ENCODE data around the gene ANOS1.

The ANOS1 gene

DNA sequence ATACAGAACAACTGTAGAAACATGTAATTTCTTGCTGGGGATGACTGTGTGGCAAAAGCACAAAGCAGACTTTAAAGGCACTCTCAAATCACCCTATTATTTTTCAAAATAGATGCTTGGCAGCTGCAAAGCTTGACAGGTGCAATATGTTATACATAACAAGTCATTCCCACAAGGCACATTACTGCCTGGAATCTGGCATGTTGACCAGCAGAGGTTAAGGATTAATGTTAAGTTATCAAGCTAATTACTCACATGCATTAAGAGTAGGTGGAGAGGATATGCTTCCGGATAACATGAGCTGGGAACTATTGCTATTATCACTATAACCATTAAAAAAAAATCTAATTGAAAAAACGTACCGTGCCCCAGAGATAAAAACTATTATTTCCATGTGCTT lies 17.8 kb downstream of the ANOS1 start:
- Histone ChIP-seq H3K36me3 (ENCODE audit: control insufficient read depth in 4 of 4, insufficient read depth in 4 of 4, low read length in 3 of 4) (no peaks in the 10 kb centered on the region), H3K9me3 (ENCODE audit: control extremely low read depth in 1 of 5, control insufficient read depth in 4 of 5, insufficient read depth in 2 of 5, low read depth in 1 of 5, low read length in 4 of 5) (no peaks in the 10 kb centered on the region), H3K27me3 (replicated peaks in 2 of 5; ENCODE audit: control insufficient read depth in 4 of 5, insufficient read depth in 5 of 5, low read length in 4 of 5) (no peaks in the 10 kb centered on the region), H3K4me1 (ENCODE audit: control extremely low read depth in 1 of 4, control insufficient read depth in 4 of 4, insufficient read depth in 4 of 4, low read length in 3 of 4) (no peaks in the 10 kb centered on the region), H3K27ac (ENCODE audit: insufficient read depth in 1 of 2, low read depth in 1 of 2, low read length in 2 of 2, poor library complexity in 1 of 2, severe bottlenecking in 2 of 2) (no peak overlapping the region), H3K4me3 (ENCODE audit: control insufficient read depth in 1 of 7, extremely low read depth in 1 of 7, insufficient read depth in 4 of 7, low read depth in 2 of 7, low read length in 6 of 7) (no peak overlapping the region)
- CTCF ChIA-PET, result interaction anchor here (1.5 kb wide), 1 partner anchor 10 kb away, joined by 3 read pairs; no protein-coding TSS in a partner anchor
- POLR2A ChIA-PET, result no interaction called here
- WGBS (ENCODE audit: insufficient coverage), result no CpG with 5 or more reads among the region's 3 CpGs
- no peak for DNase-seq

DNA sequence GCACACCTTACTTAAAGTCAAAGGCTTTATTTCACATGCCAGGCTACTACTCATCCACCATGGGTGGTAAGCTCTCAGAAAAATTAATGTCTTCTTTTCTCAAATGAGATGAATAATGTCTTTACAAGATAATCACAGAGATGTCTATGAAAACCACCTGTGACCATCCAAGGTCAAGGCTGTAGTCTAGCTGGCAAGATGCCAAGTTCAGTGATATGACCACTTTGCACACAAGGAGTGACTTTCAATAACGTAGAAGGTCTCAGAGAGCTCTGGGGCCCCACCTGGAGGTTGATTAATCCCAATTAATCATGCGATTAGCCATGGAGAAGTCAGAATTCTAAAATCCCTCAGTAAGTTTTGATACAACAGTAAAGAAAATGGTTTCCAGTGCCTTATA lies 20.5 kb downstream of the ANOS1 start:
- CTCF ChIA-PET, result no interaction called here
- no peak for DNase-seq
- WGBS (ENCODE audit: insufficient coverage), result 83% methylated on average over 2 of the region's 2 CpGs

DNA sequence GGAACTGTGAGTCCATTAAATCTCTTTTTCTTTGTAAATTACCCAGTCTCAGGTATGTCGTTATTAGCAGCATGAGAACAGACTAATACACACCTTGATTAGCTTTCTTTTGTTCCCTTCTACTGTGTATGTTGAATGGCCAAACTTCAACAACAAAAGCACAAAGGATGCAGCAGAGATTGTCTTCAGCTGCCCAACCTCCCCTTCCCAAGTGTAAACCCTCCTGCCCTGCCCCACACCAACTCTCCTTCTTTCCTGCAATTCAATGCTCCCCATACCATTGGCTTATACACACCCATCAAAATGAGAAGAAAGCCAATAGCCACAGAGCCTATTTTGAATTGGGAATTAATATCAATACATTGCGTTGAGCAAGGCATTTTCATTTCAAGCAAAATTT lies 27.8 kb downstream of the ANOS1 start:
- Histone ChIP-seq H3K4me3 (ENCODE audit: control insufficient read depth in 1 of 7, extremely low read depth in 1 of 7, insufficient read depth in 4 of 7, low read depth in 2 of 7, low read length in 6 of 7) (no peak overlapping the region), H3K9me3 (ENCODE audit: control extremely low read depth in 1 of 5, control insufficient read depth in 4 of 5, insufficient read depth in 2 of 5, low read depth in 1 of 5, low read length in 4 of 5) (no peaks in the 10 kb centered on the region), H3K27me3 (replicated peaks in 2 of 5; ENCODE audit: control insufficient read depth in 4 of 5, insufficient read depth in 5 of 5, low read length in 4 of 5) (no peaks in the 10 kb centered on the region), H3K4me1 (ENCODE audit: control extremely low read depth in 1 of 4, control insufficient read depth in 4 of 4, insufficient read depth in 4 of 4, low read length in 3 of 4) (no peaks in the 10 kb centered on the region), H3K27ac (ENCODE audit: insufficient read depth in 1 of 2, low read depth in 1 of 2, low read length in 2 of 2, poor library complexity in 1 of 2, severe bottlenecking in 2 of 2) (no peak overlapping the region), H3K36me3 (ENCODE audit: control insufficient read depth in 4 of 4, insufficient read depth in 4 of 4, low read length in 3 of 4) (no peaks in the 10 kb centered on the region)
- ChIA-PET POLR2A (no interaction called here), CTCF (no interaction called here)
- no CpG with 5 or more reads among the region's 2 CpGs for WGBS (ENCODE audit: insufficient coverage)
- DNase-seq, result no peak

More for the DNA sequence above, 20.5 kb downstream of the ANOS1 start:
- Histone ChIP-seq H3K4me3 (ENCODE audit: control insufficient read depth in 1 of 7, extremely low read depth in 1 of 7, insufficient read depth in 4 of 7, low read depth in 2 of 7, low read length in 6 of 7) (no peak overlapping the region), H3K27ac (ENCODE audit: insufficient read depth in 1 of 2, low read depth in 1 of 2, low read length in 2 of 2, poor library complexity in 1 of 2, severe bottlenecking in 2 of 2) (no peak overlapping the region), H3K36me3 (ENCODE audit: control insufficient read depth in 4 of 4, insufficient read depth in 4 of 4, low read length in 3 of 4) (no peaks in the 10 kb centered on the region), H3K9me3 (ENCODE audit: control extremely low read depth in 1 of 5, control insufficient read depth in 4 of 5, insufficient read depth in 2 of 5, low read depth in 1 of 5, low read length in 4 of 5) (no peaks in the 10 kb centered on the region), H3K4me1 (ENCODE audit: control extremely low read depth in 1 of 4, control insufficient read depth in 4 of 4, insufficient read depth in 4 of 4, low read length in 3 of 4) (no peaks in the 10 kb centered on the region), H3K27me3 (replicated peaks in 2 of 5; ENCODE audit: control insufficient read depth in 4 of 5, insufficient read depth in 5 of 5, low read length in 4 of 5) (no peaks in the 10 kb centered on the region)
- POLR2A ChIA-PET, result no interaction called here

DNA sequence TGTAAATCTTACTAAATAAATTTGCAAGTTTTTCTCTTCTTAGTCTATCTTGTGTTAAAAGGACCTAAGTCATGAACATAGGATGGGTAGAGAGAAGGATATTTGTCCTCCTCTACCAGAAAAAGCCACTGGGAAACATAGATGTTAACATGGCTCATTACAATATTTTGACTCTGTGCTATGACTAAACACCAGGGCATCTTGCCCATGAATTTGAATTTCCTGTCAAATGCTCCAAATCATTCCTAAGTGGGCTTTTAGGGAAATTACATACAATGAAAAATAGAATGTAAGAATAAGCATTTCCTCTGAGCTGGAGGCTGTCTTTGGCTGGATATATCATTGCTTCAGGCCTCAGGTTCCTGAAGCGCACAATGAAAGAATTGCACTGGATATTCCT lies 39.1 kb downstream of the ANOS1 start:
- Histone ChIP-seq H3K9me3 (ENCODE audit: control extremely low read depth in 1 of 5, control insufficient read depth in 4 of 5, insufficient read depth in 2 of 5, low read depth in 1 of 5, low read length in 4 of 5) (no peaks in the 10 kb centered on the region), H3K27me3 (replicated peaks in 2 of 5; ENCODE audit: control insufficient read depth in 4 of 5, insufficient read depth in 5 of 5, low read length in 4 of 5) (peaks cover 0 to 3% (median 0%) of the 10 kb centered on the region in 5 experiments), H3K4me1 (ENCODE audit: control extremely low read depth in 1 of 4, control insufficient read depth in 4 of 4, insufficient read depth in 4 of 4, low read length in 3 of 4) (no peaks in the 10 kb centered on the region), H3K36me3 (ENCODE audit: control insufficient read depth in 4 of 4, insufficient read depth in 4 of 4, low read length in 3 of 4) (no peaks in the 10 kb centered on the region), H3K4me3 (ENCODE audit: control insufficient read depth in 1 of 7, extremely low read depth in 1 of 7, insufficient read depth in 4 of 7, low read depth in 2 of 7, low read length in 6 of 7) (no peak overlapping the region), H3K27ac (ENCODE audit: insufficient read depth in 1 of 2, low read depth in 1 of 2, low read length in 2 of 2, poor library complexity in 1 of 2, severe bottlenecking in 2 of 2) (no peak overlapping the region)
- ChIA-PET CTCF (no interaction called here), POLR2A (no interaction called here)
- 100% methylated on average over 1 of the region's 1 CpG for WGBS (ENCODE audit: insufficient coverage)
- DNase-seq, result no peak

DNA sequence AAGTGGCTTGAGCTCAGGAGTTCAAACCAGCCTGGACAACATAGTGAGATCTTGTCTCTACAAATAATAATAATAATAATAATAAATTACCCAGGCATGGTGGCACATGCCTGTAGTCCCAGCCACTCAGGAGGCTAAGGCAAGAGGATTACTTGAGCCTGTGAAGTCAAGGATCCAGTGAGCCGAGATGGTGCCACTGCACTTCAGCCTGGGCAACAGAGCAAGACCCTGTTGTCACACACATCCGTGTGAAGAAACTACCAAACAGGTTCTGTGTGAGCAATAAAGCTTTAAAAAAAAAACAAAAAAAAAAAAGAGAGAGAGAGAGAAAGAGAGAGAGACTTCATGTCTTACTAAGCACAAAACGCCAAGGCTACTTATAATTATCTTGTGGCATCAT lies 42.5 kb downstream of the ANOS1 start:
- Histone ChIP-seq H3K27ac (ENCODE audit: insufficient read depth in 1 of 2, low read depth in 1 of 2, low read length in 2 of 2, poor library complexity in 1 of 2, severe bottlenecking in 2 of 2) (no peak overlapping the region), H3K4me1 (ENCODE audit: control extremely low read depth in 1 of 4, control insufficient read depth in 4 of 4, insufficient read depth in 4 of 4, low read length in 3 of 4) (no peaks in the 10 kb centered on the region), H3K36me3 (ENCODE audit: control insufficient read depth in 4 of 4, insufficient read depth in 4 of 4, low read length in 3 of 4) (no peaks in the 10 kb centered on the region), H3K27me3 (replicated peaks in 2 of 5; ENCODE audit: control insufficient read depth in 4 of 5, insufficient read depth in 5 of 5, low read length in 4 of 5) (peaks cover 0 to 3% (median 0%) of the 10 kb centered on the region in 5 experiments), H3K9me3 (ENCODE audit: control extremely low read depth in 1 of 5, control insufficient read depth in 4 of 5, insufficient read depth in 2 of 5, low read depth in 1 of 5, low read length in 4 of 5) (no peaks in the 10 kb centered on the region), H3K4me3 (ENCODE audit: control insufficient read depth in 1 of 7, extremely low read depth in 1 of 7, insufficient read depth in 4 of 7, low read depth in 2 of 7, low read length in 6 of 7) (no peak overlapping the region)
- 83% methylated on average over 1 of the region's 3 CpGs for WGBS (ENCODE audit: insufficient coverage)
- POLR2A ChIA-PET, result no interaction called here
- CTCF ChIA-PET, result no interaction called here
- DNase-seq, result no peak

DNA sequence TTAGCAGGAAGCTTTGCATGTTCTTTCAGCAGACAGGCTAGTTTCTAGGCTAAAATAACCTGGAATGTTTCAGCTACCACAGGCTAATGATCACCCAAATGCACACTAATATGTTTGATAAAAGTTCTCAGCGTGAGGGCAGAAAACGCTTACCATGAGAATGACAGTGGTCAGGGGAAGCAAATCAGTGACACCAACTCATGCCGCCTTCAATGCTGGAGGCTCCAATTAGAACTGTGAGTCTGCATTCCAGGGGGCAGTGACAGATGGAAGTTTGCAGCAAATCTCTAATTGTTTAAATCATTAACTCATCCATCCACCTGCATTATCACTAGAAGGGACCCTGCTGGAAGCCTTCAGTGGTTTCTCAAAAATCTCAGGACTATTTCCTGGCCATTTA lies 43.2 kb downstream of the ANOS1 start:
- H3K27me3 ChIP-seq (replicated peaks in 2 of 5; ENCODE audit: control insufficient read depth in 4 of 5, insufficient read depth in 5 of 5, low read length in 4 of 5), result peaks cover 0 to 3% (median 0%) of the 10 kb centered on the region in 5 experiments
- DNase-seq, result no peak
- ChIA-PET POLR2A (no interaction called here), CTCF (no interaction called here)
- 27% methylated on average over 2 of the region's 3 CpGs for WGBS (ENCODE audit: insufficient coverage)
- no peak overlapping the region for H3K27ac ChIP-seq (ENCODE audit: insufficient read depth in 1 of 2, low read depth in 1 of 2, low read length in 2 of 2, poor library complexity in 1 of 2, severe bottlenecking in 2 of 2)
- no peaks in the 10 kb centered on the region for H3K9me3 ChIP-seq (ENCODE audit: control extremely low read depth in 1 of 5, control insufficient read depth in 4 of 5, insufficient read depth in 2 of 5, low read depth in 1 of 5, low read length in 4 of 5)
- no peak overlapping the region for H3K4me3 ChIP-seq (ENCODE audit: control insufficient read depth in 1 of 7, extremely low read depth in 1 of 7, insufficient read depth in 4 of 7, low read depth in 2 of 7, low read length in 6 of 7)
- H3K36me3 ChIP-seq (ENCODE audit: control insufficient read depth in 4 of 4, insufficient read depth in 4 of 4, low read length in 3 of 4), result no peaks in the 10 kb centered on the region
- no peaks in the 10 kb centered on the region for H3K4me1 ChIP-seq (ENCODE audit: control extremely low read depth in 1 of 4, control insufficient read depth in 4 of 4, insufficient read depth in 4 of 4, low read length in 3 of 4)

DNA sequence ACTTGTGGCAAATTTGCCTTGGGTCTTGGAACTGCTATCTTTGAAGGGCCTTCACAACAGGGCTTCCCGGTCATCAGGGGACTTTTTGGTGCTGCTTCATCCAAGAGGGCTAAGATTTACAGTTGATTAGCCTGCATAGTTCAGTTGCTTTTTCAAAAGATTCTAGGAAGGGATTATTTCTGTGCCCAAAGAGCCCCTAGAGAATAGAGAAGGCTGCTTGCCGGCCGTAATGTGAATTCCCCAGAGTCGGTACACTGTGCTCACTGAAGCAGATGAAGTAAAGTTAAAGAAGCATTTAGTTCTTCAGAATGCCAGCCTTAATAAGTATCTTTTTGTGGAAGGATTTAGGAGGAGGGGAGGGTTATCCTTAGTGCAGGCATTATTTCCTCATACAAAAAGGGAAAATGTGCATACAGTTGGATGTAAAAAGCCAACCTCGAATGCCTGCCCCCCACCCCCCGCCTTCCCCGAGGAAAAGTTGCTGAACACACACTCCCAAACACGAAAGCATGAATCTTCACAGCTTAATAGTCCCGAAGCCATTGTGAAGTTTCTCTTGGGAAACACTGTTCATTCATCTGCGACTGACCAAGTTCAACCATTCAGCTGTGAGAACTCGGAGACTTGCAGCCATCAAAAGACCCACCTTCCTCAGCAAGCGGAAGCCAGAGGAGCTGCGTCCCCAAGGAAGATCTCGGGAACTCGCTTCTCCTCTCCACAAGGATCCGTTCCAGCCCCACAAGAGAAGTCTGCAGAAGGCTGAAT lies 47.6 kb downstream of the ANOS1 start:
- no peaks in the 10 kb centered on the region for H3K9me3 ChIP-seq (ENCODE audit: control extremely low read depth in 1 of 5, control insufficient read depth in 4 of 5, insufficient read depth in 2 of 5, low read depth in 1 of 5, low read length in 4 of 5)
- no peaks in the 10 kb centered on the region for H3K4me1 ChIP-seq (ENCODE audit: control extremely low read depth in 1 of 4, control insufficient read depth in 4 of 4, insufficient read depth in 4 of 4, low read length in 3 of 4)
- POLR2A ChIA-PET, result no interaction called here
- H3K27me3 ChIP-seq (replicated peaks in 2 of 5; ENCODE audit: control insufficient read depth in 4 of 5, insufficient read depth in 5 of 5, low read length in 4 of 5), result peaks cover 0 to 3% (median 0%) of the 10 kb centered on the region in 5 experiments
- CTCF ChIA-PET, result no interaction called here
- no peak overlapping the region for H3K4me3 ChIP-seq (ENCODE audit: control insufficient read depth in 1 of 7, extremely low read depth in 1 of 7, insufficient read depth in 4 of 7, low read depth in 2 of 7, low read length in 6 of 7)
- no peak overlapping the region for H3K27ac ChIP-seq (ENCODE audit: insufficient read depth in 1 of 2, low read depth in 1 of 2, low read length in 2 of 2, poor library complexity in 1 of 2, severe bottlenecking in 2 of 2)
- no peak for DNase-seq
- H3K36me3 ChIP-seq (ENCODE audit: control insufficient read depth in 4 of 4, insufficient read depth in 4 of 4, low read length in 3 of 4), result no peaks in the 10 kb centered on the region
- WGBS (ENCODE audit: insufficient coverage), result 78% methylated on average over 14 of the region's 16 CpGs

Data from common myeloid progenitor, CD34-positive (primary cell).